Thyroid gland (tissue), 4 donors: ENCODE data around the gene WDR36. TPM values are rescaled to one million over a fixed set of nuclear protein-coding genes. Genes with fewer than 3 reads are reported as not detected.
"Not testable (repeated sequence)": the region's sequence is repeated elsewhere in the genome, so short reads cannot be mapped to it uniquely, and the experiment has no call there.

Experiments used
- DNase-seq, 2 donors: peaks; one replicate each; pipeline ENCODE4 v3.0.0-alpha.2; 2019
- H3K27ac ChIP-seq, 3 donors: fragments of 200-600 bp; sonication (generic); 1 replicate in 2 of 3; 2 replicates in 1 of 3; pipeline ENCODE4 v1.5.1; 2016 to 2019; ENCODE audit warnings: mild to moderate bottlenecking in 1 of 3, moderate library complexity in 1 of 3
- H3K27me3 ChIP-seq: fragments of 200-600 bp; sonication (generic); one replicate; pipeline ENCODE4 v1.5.1; 2019
- H3K36me3 ChIP-seq, 2 donors: fragments of 200-600 bp; sonication (generic); one replicate each; pipeline ENCODE4 v1.5.1; 2016 to 2019
- H3K4me1 ChIP-seq, 2 donors: fragments of 200-600 bp; sonication (generic); one replicate each; pipeline ENCODE4 v1.5.1; 2017 to 2019
- H3K4me3 ChIP-seq, 3 donors: fragments of 200-600 bp; sonication (generic); replicated peaks in 1 of 3; 1 replicate in 2 of 3; 2 replicates in 1 of 3; pipeline ENCODE4 v1.5.1; 2016; ENCODE audit warnings: mild to moderate bottlenecking in 1 of 3
- H3K9me3 ChIP-seq: fragments of 200-600 bp; sonication (generic); one replicate; pipeline ENCODE4 v1.5.1; 2017
- CTCF ChIP-seq, 6 experiments: fragments of 200-600 bp in 3 of 6; fragments of 450-650 bp in 3 of 6; sonication (generic) in 3 of 6; IDR thresholded peaks; one replicate each; pipeline ENCODE4 v1.5.1; 2016 to 2019; ENCODE audit warnings: antibody characterized with exemption in 6 of 6, mild to moderate bottlenecking in 2 of 6, inconsistent platforms in 1 of 6, moderate library complexity in 1 of 6
- POLR2A ChIP-seq, 2 donors: fragments of 450-650 bp; IDR thresholded peaks; one replicate each; pipeline ENCODE4 v1.6.1; 2017; ENCODE audit warnings: antibody characterized with exemption in 2 of 2, mild to moderate bottlenecking in 2 of 2, moderate library complexity in 1 of 2
- WGBS, 2 donors: methylation state at CpG; one replicate each; pipeline ENCODE4 v1.1.5; 2017; 5-methylcytosine and 5-hydroxymethylcytosine counted together
- intact Hi-C: fragments of 100-400 bp; cut with DNase I; formaldehyde crosslinking; loops from one replicate; pipeline ENCODE4 v1.15.1; 2023
- total RNA-seq, 4 donors: library from RNA; depleted of rRNA; stranded (reverse); fragments of >200 nt; gene quantifications; one replicate each; pipeline ENCODE4 v1.2.3, GENCODE V29; 2016

WDR36 gene
- total RNA-seq, 4 donors from 2014 or later = 26.3 to 43.2 (median 30.4) TPM

DNA sequence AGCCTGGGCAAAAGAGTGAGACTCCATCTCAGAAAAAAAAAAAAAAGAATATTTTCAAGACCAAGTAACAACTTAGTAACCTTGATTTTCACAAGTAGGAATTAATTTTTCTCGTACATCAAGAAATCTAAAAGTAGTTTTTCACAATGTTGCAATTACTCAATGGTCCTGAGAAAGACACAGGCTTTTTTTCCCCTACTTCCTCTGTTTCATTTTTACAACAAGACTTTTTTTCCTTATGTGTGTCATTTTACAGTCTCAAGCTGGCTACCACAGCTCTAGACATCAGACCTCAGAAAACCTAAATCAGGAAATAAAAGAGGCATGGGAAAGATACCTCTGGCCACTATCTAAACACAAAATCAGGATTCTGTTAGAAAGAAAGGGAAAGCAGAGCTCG lies 45.9 kb downstream of the WDR36 start:
- Histone ChIP-seq H3K27me3 (no peaks in the 10 kb centered on the region), H3K36me3 (no peaks in the 10 kb centered on the region), H3K9me3 (no peaks in the 10 kb centered on the region), H3K4me3 (no peak overlapping the region), H3K27ac (no peak overlapping the region), H3K4me1 (no peaks in the 10 kb centered on the region)
- no peak for DNase-seq
- no peak for TF ChIP-seq POLR2A (IDR thresholded peaks at IDR 0.05)
- no peak for TF ChIP-seq CTCF (IDR thresholded peaks at IDR 0.05)
- intact Hi-C loops = no loop called here
- WGBS, 2 donors = 66 to 78% methylated on average over 2 of the region's 2 CpGs

GRCh38 chr5:111141471-111141870 lies 49.3 kb downstream of the WDR36 start:
- H3K36me3 ChIP-seq, H3K4me1 ChIP-seq, H3K27ac ChIP-seq, intact Hi-C loops, H3K4me3 ChIP-seq, H3K9me3 ChIP-seq, H3K27me3 ChIP-seq, DNase-seq: not testable (repeated sequence)
- WGBS, 2 donors = 91 to 100% methylated on average over 1 of the region's 1 CpG

DNA sequence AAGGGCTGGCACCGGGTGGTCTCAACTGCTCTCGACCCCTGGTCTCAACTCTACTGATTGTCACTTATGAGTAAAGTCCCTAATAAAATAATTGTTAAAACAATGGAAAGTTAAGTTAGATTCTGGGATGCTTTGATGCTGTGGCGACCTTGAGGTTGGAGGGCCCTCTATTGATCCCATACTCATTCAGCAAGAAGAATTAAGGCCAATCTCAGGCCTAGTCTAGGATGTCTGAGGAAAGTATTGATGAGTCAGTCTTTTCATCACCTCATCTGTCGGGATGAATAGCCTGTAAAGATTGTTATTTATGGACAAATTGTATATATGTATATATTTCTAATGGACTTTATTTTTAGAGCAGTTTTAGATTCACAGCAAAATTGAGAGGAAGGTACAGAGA lies 50.8 kb downstream of the WDR36 start:
- Histone ChIP-seq H3K27me3 (no peaks in the 10 kb centered on the region), H3K4me3 (no peak overlapping the region), H3K9me3 (no peaks in the 10 kb centered on the region), H3K27ac (no peak overlapping the region), H3K36me3 (no peaks in the 10 kb centered on the region), H3K4me1 (peaks cover 0 to 6% of the 10 kb centered on the region in 2 donors)
- intact Hi-C loops = no loop called here
- no peak for TF ChIP-seq POLR2A (IDR thresholded peaks at IDR 0.05)
- 82 to 87% methylated on average over 4 of the region's 4 CpGs for WGBS, 2 donors
- no peak for DNase-seq

GRCh38 chr5:111143910-111144309 lies 51.8 kb downstream of the WDR36 start:
- DNase-seq = peak; percentile 9

GRCh38 chr5:111144352-111144930 lies 52.3 kb downstream of the WDR36 start:
- Histone ChIP-seq H3K9me3 (no peaks in the 10 kb centered on the region), H3K27ac (no peak overlapping the region), H3K27me3 (no peaks in the 10 kb centered on the region), H3K36me3 (no peaks in the 10 kb centered on the region), H3K4me3 (no peak overlapping the region), H3K4me1 (peaks cover 0 to 6% of the 10 kb centered on the region in 2 donors)
- intact Hi-C loops = no loop called here
- TF ChIP-seq CTCF (IDR thresholded peaks at IDR 0.05) (no peak), POLR2A (IDR thresholded peaks at IDR 0.05) (no peak)
- DNase-seq = no peak
- 80 to 85% methylated on average over 1 of the region's 1 CpG for WGBS, 2 donors

More at GRCh38 chr5:111143910-111144309, 51.8 kb downstream of the WDR36 start:
- Histone ChIP-seq H3K27me3 (no peaks in the 10 kb centered on the region), H3K4me3 (no peak overlapping the region), H3K4me1 (peaks cover 0 to 6% of the 10 kb centered on the region in 2 donors), H3K36me3 (no peaks in the 10 kb centered on the region), H3K9me3 (no peaks in the 10 kb centered on the region), H3K27ac (no peak overlapping the region)
- intact Hi-C loops = no loop called here
- 60 to 63% methylated on average over 5 of the region's 5 CpGs for WGBS, 2 donors
- TF ChIP-seq POLR2A (IDR thresholded peaks at IDR 0.05) = no peak
- no peak for TF ChIP-seq CTCF (IDR thresholded peaks at IDR 0.05)

- intact Hi-C loops = no loop called here
- TF ChIP-seq POLR2A (IDR thresholded peaks at IDR 0.05) (no peak), CTCF (IDR thresholded peaks at IDR 0.05) (no peak)
- WGBS, 2 donors = 43 to 62% methylated on average over 2 of the region's 2 CpGs
Observed at GRCh38 chr5:111146053-111146452, 53.9 kb downstream of the WDR36 start.

More at GRCh38 chr5:111146053-111146452, 53.9 kb downstream of the WDR36 start:
- Histone ChIP-seq H3K27me3 (no peaks in the 10 kb centered on the region), H3K9me3 (no peaks in the 10 kb centered on the region), H3K4me1 (peaks cover 0 to 6% of the 10 kb centered on the region in 2 donors), H3K36me3 (no peaks in the 10 kb centered on the region), H3K27ac (no peak overlapping the region), H3K4me3 (no peak overlapping the region)
- DNase-seq = no peak
